Panc1 (cell line): ENCODE results near the gene SETD2. TPM values are rescaled to one million over a fixed set of nuclear protein-coding genes. Genes with fewer than 3 reads are reported as not detected.
A peak's percentile ranks its signal among the peaks of the same experiment; 100 is the strongest.

Experiments used
- ATAC-seq: fragments of 200-7000 bp; cut with Tn5 transposase; 2 replicates; pipeline ENCODE4 v1.9.1; 2020; ENCODE audit warnings: mild to moderate bottlenecking, moderate library complexity
- Bru-seq: library from RNA; stranded (reverse); fragments of 400-500 nt; gene quantifications from one replicate; lab custom pipeline; 2021; lab: Mats Ljungman, UMichigan
- BruChase-seq, 2 experiments: library from RNA; stranded (reverse); fragments of 400-500 nt; gene quantifications; one replicate each; lab custom pipeline; 2021; lab: Mats Ljungman, UMichigan
- BruUV-seq: library from RNA; stranded (reverse); fragments of 400-500 nt; replicated peaks from 2 replicates; lab custom pipeline; 2021; lab: Mats Ljungman, UMichigan
- CTCF ChIA-PET: fragments of 300-600 bp; sonication (Branson Sonifier 250); formaldehyde crosslinking; loops from one replicate; lab custom pipeline; 2022; ENCODE audit warnings: antibody characterized with exemption; lab: Charles Lee
- POLR2A ChIA-PET: fragments of 300-600 bp; sonication (Branson Sonifier 250); formaldehyde crosslinking; loops from one replicate; lab custom pipeline; 2022; ENCODE audit warnings: antibody characterized with exemption; lab: Charles Lee
- DNase-seq: peaks from one replicate; pipeline ENCODE4 v3.0.0-alpha.2; 2010; ENCODE audit warnings: low read depth, low spot score
- H3K27ac ChIP-seq: 2 replicates; pipeline ENCODE4 v1.5.1; 2011; ENCODE audit warnings: mild to moderate bottlenecking, low read length, inconsistent platforms
- H3K27me3 ChIP-seq: fragments of 200-500 bp; sonication (Bioruptor generic); 2 replicates; pipeline ENCODE4 v1.6.0; 2014; ENCODE audit warnings: low read length, inconsistent platforms; ENCODE audit not compliant: control insufficient read depth, insufficient read depth
- H3K36me3 ChIP-seq: fragments of 200-500 bp; sonication (Bioruptor generic); 2 replicates; pipeline ENCODE4 v1.5.1; 2014; ENCODE audit warnings: inconsistent platforms, mild to moderate bottlenecking, low read length, moderate library complexity; ENCODE audit not compliant: control insufficient read depth, insufficient read depth
- H3K4me1 ChIP-seq: 2 replicates; pipeline ENCODE4 v1.5.1; 2011; ENCODE audit warnings: inconsistent platforms, mild to moderate bottlenecking, low read length, moderate library complexity; ENCODE audit not compliant: control insufficient read depth, insufficient read depth
- H3K4me3 ChIP-seq, 2 experiments: 2 replicates each; pipeline ENCODE4 v1.5.1; 2011 to 2012; ENCODE audit warnings: low read depth in 2 of 2, low read length in 2 of 2, mild to moderate bottlenecking in 2 of 2, inconsistent platforms in 1 of 2, moderate library complexity in 1 of 2
- H3K9me3 ChIP-seq: fragments of 200-500 bp; sonication (Bioruptor generic); 2 replicates; pipeline ENCODE4 v1.5.1; 2014; ENCODE audit warnings: low read depth, mild to moderate bottlenecking, inconsistent platforms, low read length, moderate library complexity; ENCODE audit not compliant: control insufficient read depth, insufficient read depth
- SIN3A ChIP-seq: IDR thresholded peaks from 2 replicates; pipeline ENCODE4 v1.6.1; 2012; ENCODE audit warnings: low read depth, mild to moderate bottlenecking, low read length, moderate library complexity, borderline replicate concordance; ENCODE audit not compliant: insufficient read depth
- in situ Hi-C: cut with HindIII; loops from 2 replicates; pipeline ENCODE4 v1.10.0; 2016; ENCODE audit warnings: low sequenced_read_pairs, low pct_unique_long_range_greater_than_20kb
- intact Hi-C: fragments of 100-400 bp; cut with micrococcal nuclease; formaldehyde crosslinking; loops from one replicate; pipeline ENCODE4 v1.10.0; 2022; ENCODE audit not compliant: unreplicated experiment
- long read RNA-seq: library from polyadenylated mRNA; unstranded; transcript quantifications from one replicate; pipeline ENCODE4 v2.0.0, GENCODE V29; 2021; ENCODE audit not compliant: unreplicated experiment
- polyA plus RNA-seq: library from polyadenylated mRNA; unstranded; fragments of >200 nt; gene quantifications from one replicate; pipeline ENCODE4 v1.2.1, GENCODE V29; 2012; ENCODE audit warnings: missing spikeins; ENCODE audit not compliant: insufficient read length
- total RNA-seq: library from RNA; stranded (reverse); gene quantifications from one replicate; pipeline ENCODE4 v1.2.1, GENCODE V29; 2021; ENCODE audit not compliant: unreplicated experiment
- TF ChIP-seq, protein P1 (sequence below): fragments of 450-650 bp; IDR thresholded peaks from 2 replicates; pipeline ENCODE4 v1.5.1; 2017; ENCODE audit warnings: mild to moderate bottlenecking
- TF ChIP-seq, protein P2 (sequence below), 2 experiments: IDR thresholded peaks; 2 replicates each; pipeline ENCODE4 v1.6.1; 2011 to 2012; ENCODE audit warnings: low read depth in 2 of 2, control low read depth in 1 of 2, low read length in 1 of 2, mild to moderate bottlenecking in 1 of 2, moderate library complexity in 1 of 2; ENCODE audit not compliant: insufficient read depth in 1 of 2

The SETD2 gene, protein sequence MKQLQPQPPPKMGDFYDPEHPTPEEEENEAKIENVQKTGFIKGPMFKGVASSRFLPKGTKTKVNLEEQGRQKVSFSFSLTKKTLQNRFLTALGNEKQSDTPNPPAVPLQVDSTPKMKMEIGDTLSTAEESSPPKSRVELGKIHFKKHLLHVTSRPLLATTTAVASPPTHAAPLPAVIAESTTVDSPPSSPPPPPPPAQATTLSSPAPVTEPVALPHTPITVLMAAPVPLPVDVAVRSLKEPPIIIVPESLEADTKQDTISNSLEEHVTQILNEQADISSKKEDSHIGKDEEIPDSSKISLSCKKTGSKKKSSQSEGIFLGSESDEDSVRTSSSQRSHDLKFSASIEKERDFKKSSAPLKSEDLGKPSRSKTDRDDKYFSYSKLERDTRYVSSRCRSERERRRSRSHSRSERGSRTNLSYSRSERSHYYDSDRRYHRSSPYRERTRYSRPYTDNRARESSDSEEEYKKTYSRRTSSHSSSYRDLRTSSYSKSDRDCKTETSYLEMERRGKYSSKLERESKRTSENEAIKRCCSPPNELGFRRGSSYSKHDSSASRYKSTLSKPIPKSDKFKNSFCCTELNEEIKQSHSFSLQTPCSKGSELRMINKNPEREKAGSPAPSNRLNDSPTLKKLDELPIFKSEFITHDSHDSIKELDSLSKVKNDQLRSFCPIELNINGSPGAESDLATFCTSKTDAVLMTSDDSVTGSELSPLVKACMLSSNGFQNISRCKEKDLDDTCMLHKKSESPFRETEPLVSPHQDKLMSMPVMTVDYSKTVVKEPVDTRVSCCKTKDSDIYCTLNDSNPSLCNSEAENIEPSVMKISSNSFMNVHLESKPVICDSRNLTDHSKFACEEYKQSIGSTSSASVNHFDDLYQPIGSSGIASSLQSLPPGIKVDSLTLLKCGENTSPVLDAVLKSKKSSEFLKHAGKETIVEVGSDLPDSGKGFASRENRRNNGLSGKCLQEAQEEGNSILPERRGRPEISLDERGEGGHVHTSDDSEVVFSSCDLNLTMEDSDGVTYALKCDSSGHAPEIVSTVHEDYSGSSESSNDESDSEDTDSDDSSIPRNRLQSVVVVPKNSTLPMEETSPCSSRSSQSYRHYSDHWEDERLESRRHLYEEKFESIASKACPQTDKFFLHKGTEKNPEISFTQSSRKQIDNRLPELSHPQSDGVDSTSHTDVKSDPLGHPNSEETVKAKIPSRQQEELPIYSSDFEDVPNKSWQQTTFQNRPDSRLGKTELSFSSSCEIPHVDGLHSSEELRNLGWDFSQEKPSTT (N-terminal part only)
- total RNA-seq, result 32.6 TPM
- polyA plus RNA-seq, result 15.0 TPM
- Bru-seq, nascent RNA, result percentile 87 among the genes with signal in this experiment
- BruChase-seq, experiment 1, labeled RNA remaining after a 2-hour chase, result percentile 85 among the genes with signal in this experiment
- BruChase-seq, experiment 2, labeled RNA remaining after a 6-hour chase, result percentile 83 among the genes with signal in this experiment
- long read RNA-seq, partial matches to known transcripts, result 23 of 35 reads
- long read RNA-seq, other reads (novel, unspliced or antisense), result 12 of 35 reads

DNA sequence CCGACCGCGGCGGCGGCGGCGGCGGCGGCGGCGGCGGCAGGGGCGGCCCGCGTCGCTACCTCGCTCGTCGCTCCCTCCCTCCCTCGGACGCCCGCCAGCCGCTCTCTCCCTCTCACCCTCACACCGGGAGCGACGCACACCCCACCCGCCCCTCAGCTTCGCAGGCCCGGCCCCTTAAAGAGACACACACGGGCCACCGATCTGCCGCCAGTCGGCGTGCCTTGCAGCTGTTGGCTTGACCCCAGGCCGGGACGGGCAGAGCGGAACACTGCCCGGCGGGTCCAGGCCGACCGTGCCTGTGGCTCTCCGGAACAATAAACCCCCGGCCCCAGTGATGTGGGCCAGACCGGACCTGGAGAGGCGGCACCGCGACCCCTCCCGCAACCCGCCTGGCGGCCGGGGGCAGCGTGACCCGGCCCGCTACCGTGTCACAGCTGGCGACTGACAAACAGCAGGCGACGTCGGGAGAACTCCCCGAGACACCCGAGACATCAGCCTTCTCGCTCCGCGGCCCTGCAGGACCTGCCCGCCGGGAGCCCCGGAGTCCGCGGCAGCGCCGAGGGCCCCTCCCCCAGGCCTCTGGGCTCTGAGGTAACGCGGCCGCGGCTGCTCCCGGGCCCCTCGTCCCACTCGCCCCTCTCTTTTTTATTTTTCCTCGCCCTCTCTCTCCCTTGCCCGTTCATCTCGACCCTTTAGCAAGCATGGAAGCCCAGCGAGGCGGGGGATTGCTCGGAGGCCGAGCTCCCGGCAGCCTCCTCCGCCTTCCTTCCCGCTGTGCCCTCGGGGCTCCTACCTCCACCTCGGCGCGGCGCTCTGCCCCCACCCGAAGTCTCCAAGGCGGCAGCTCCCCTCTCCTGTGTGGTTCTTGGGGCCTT, at the start of gene SETD2:
TSS of gene SETD2 (minus strand) at position 107 of the 875 bp plus-strand sequence. CDS start 189 bp downstream, outside the sequence.
- DNase-seq (peak; percentile 39), ATAC-seq (peak; percentile 96)
- TF ChIP-seq, protein P1, sequence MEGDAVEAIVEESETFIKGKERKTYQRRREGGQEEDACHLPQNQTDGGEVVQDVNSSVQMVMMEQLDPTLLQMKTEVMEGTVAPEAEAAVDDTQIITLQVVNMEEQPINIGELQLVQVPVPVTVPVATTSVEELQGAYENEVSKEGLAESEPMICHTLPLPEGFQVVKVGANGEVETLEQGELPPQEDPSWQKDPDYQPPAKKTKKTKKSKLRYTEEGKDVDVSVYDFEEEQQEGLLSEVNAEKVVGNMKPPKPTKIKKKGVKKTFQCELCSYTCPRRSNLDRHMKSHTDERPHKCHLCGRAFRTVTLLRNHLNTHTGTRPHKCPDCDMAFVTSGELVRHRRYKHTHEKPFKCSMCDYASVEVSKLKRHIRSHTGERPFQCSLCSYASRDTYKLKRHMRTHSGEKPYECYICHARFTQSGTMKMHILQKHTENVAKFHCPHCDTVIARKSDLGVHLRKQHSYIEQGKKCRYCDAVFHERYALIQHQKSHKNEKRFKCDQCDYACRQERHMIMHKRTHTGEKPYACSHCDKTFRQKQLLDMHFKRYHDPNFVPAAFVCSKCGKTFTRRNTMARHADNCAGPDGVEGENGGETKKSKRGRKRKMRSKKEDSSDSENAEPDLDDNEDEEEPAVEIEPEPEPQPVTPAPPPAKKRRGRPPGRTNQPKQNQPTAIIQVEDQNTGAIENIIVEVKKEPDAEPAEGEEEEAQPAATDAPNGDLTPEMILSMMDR, result peak; percentile 51
- 0 out of 2 replicates have a peak, but pooled peaks have one; percentile 49 for TF ChIP-seq SIN3A
- TF ChIP-seq, protein P2, sequence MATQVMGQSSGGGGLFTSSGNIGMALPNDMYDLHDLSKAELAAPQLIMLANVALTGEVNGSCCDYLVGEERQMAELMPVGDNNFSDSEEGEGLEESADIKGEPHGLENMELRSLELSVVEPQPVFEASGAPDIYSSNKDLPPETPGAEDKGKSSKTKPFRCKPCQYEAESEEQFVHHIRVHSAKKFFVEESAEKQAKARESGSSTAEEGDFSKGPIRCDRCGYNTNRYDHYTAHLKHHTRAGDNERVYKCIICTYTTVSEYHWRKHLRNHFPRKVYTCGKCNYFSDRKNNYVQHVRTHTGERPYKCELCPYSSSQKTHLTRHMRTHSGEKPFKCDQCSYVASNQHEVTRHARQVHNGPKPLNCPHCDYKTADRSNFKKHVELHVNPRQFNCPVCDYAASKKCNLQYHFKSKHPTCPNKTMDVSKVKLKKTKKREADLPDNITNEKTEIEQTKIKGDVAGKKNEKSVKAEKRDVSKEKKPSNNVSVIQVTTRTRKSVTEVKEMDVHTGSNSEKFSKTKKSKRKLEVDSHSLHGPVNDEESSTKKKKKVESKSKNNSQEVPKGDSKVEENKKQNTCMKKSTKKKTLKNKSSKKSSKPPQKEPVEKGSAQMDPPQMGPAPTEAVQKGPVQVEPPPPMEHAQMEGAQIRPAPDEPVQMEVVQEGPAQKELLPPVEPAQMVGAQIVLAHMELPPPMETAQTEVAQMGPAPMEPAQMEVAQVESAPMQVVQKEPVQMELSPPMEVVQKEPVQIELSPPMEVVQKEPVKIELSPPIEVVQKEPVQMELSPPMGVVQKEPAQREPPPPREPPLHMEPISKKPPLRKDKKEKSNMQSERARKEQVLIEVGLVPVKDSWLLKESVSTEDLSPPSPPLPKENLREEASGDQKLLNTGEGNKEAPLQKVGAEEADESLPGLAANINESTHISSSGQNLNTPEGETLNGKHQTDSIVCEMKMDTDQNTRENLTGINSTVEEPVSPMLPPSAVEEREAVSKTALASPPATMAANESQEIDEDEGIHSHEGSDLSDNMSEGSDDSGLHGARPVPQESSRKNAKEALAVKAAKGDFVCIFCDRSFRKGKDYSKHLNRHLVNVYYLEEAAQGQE (IDR thresholded peaks at IDR 0.05; ENCODE audit: insufficient read depth in 1 of 2, low read depth in 2 of 2, low read length in 1 of 2), result no peak
- Histone ChIP-seq H3K36me3 (peaks cover 3% of the 10 kb centered on the region; the same call in 1 of the 2 replicates), H3K27me3 (no peaks in the 10 kb centered on the region), H3K4me3 (peak within 1 kb of the TSS; percentile 70 to 82), H3K27ac (peak within 1 kb of the TSS; percentile 88), H3K9me3 (no peaks in the 10 kb centered on the region), H3K4me1 (peaks cover 11% of the 10 kb centered on the region; the same call in 1 of the 2 replicates)
- ChIA-PET POLR2A (interaction anchor here (0.7 kb wide), 1 partner anchor 51 kb away, joined by 9 read pairs; no protein-coding TSS in a partner anchor), CTCF (interaction anchor here (0.6 kb wide), 1 partner anchor 13 kb away, joined by 10 read pairs; no protein-coding TSS in a partner anchor)
- no TSS peak for BruUV-seq
- in situ Hi-C loops (no loop called here), intact Hi-C loops (no loop called here)
